ENCODE measurements around the gene CFAP46.

- TF ChIP-seq CTCF (IDR thresholded peaks at IDR 0.05; ENCODE audit: insufficient read depth, low read length, poor library complexity, severe bottlenecking): no peak
- TF ChIP-seq EZH2phosphoT487 (conservative IDR thresholded peaks at IDR 0.05; ENCODE audit: low read length): no peak
Observed at GRCh38 chr10:132910186-132910880, 32.0 kb downstream of the CFAP46 start.

Data from SU-DHL-6 (cell line).